Measurements from ENCODE around the gene OR2D3. TPM values are rescaled to one million over a fixed set of nuclear protein-coding genes. Genes with fewer than 3 reads are reported as not detected.
"Not testable (repeated sequence)": the region's sequence is repeated elsewhere in the genome, so short reads cannot be mapped to it uniquely, and the experiment has no call there.

Gene OR2D3
- total RNA-seq, result not detected

DNA sequence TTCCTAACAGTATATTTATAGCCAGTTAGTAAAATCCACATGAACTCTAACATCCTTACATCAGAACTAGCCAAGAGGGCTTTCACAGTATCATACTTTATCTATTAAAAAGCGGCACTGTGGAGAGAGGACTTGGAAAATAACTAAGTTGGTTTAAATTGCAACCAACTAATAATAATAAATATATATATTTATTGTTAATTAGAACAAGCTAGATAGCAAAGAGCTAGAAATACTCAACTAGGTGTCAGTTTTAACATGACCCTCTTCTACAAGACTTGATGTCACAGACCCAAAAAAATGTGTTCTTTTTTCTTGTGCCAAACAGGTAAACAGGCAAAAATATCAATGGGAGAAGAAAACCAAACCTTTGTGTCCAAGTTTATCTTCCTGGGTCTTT, at the start of gene OR2D3:
Gene OR2D3 (plus strand): TSS at position 301 of the 400 bp plus-strand sequence. CDS start 0 bp downstream, at position 301.
- H3K4me3 ChIP-seq (ENCODE audit: low read length), result no peak within 1 kb of the TSS
- no peaks in the 10 kb centered on the region for H3K4me1 ChIP-seq (ENCODE audit: insufficient read depth, low read length)
- peaks cover 6% of the 10 kb centered on the region for H3K27me3 ChIP-seq (ENCODE audit: insufficient read depth, low read length)
- no peaks in the 10 kb centered on the region for H3K9me3 ChIP-seq (ENCODE audit: low read depth, low read length)

DNA sequence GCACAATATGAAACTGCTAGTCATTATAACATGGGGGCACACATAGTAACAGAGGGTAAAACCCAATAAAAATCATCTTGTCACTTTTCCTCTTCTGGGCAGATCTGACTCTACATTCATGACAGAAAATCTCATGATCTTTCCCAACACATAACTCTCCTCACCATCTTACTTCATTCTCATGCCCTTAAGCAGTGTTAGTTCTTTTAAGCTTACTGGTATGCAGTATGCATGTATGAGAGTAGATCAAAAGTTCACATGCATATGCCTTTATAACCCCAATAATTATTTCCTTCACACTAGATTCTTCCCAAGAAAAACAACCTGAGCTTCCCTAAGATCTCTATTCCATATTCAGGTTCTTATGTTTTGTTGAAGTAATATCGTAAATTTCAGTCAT, 49.5 kb upstream of the OR2D3 start:
- Histone ChIP-seq H3K4me3 (ENCODE audit: low read length) (no peak overlapping the region), H3K27me3 (ENCODE audit: insufficient read depth, low read length) (no peaks in the 10 kb centered on the region), H3K9me3 (ENCODE audit: low read depth, low read length) (no peaks in the 10 kb centered on the region), H3K4me1 (ENCODE audit: insufficient read depth, low read length) (no peaks in the 10 kb centered on the region)

- Histone ChIP-seq H3K4me3 (ENCODE audit: low read length) (no peak overlapping the region), H3K9me3 (ENCODE audit: low read depth, low read length) (no peaks in the 10 kb centered on the region), H3K4me1 (ENCODE audit: insufficient read depth, low read length) (no peaks in the 10 kb centered on the region), H3K27me3 (ENCODE audit: insufficient read depth, low read length) (no peaks in the 10 kb centered on the region)
These were observed 45.0 kb upstream of the OR2D3 start for GRCh38 chr11:6875761-6876160.

- Histone ChIP-seq H3K4me1 (ENCODE audit: insufficient read depth, low read length) (no peaks in the 10 kb centered on the region), H3K27me3 (ENCODE audit: insufficient read depth, low read length) (no peaks in the 10 kb centered on the region), H3K4me3 (ENCODE audit: low read length) (no peak within 1 kb of the TSS), H3K9me3 (ENCODE audit: low read depth, low read length) (no peaks in the 10 kb centered on the region)
These were observed 44.5 kb upstream of the OR2D3 start, which contains the start of gene OR10A4 for GRCh38 chr11:6876325-6876724. TSS of gene OR10A4 (plus strand) at chr11:6876625. CDS start at chr11:6876648, 23 bp downstream.

GRCh38 chr11:6876914-6877313, 43.9 kb upstream of the OR2D3 start:
- Histone ChIP-seq H3K27me3 (ENCODE audit: insufficient read depth, low read length) (no peaks in the 10 kb centered on the region), H3K4me3 (ENCODE audit: low read length) (no peak overlapping the region), H3K9me3 (ENCODE audit: low read depth, low read length) (no peaks in the 10 kb centered on the region), H3K4me1 (ENCODE audit: insufficient read depth, low read length) (no peaks in the 10 kb centered on the region)

DNA sequence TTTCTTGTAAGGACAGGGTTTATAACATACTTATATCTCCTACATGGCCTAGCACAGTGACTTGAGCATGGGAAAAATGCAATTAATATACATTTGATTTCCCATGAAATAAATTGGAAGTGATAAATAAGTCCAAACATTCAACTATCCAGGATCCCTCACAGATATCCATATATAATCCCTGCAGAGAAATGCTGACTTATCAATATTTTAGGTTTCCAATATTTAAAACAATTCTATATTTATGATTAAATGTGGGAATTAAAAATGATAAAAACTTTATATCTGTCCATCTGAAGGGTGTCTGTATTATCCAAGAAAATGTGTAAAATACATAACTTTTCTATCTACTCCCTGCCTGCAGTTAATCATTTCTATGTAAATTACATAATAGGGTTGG, 38.1 kb upstream of the OR2D3 start:
- Histone ChIP-seq H3K9me3 (ENCODE audit: low read depth, low read length) (no peaks in the 10 kb centered on the region), H3K27me3 (ENCODE audit: insufficient read depth, low read length) (no peaks in the 10 kb centered on the region), H3K4me1 (ENCODE audit: insufficient read depth, low read length) (no peaks in the 10 kb centered on the region), H3K4me3 (ENCODE audit: low read length) (no peak overlapping the region)

DNA sequence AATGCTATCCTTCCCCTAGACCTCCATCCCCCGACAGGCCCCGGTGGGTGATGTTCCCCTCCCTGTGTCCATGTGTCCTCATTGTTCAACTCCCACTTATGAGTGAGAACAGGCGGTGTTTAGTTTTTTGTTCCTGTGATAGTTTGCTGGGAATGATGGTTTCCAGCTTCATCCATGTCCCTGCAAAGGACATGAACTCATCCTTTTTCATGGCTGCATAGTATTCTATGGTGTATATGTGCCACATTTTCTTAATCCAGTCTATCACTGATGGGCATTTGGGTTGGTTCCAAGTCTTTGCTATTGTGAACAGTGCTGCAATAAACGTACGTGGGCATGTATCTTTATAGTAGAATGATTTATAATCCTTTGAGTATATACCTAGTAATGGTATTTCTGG, 33.1 kb upstream of the OR2D3 start:
- H3K4me3 ChIP-seq (ENCODE audit: low read length); H3K4me1 ChIP-seq (ENCODE audit: insufficient read depth, low read length); H3K27me3 ChIP-seq (ENCODE audit: insufficient read depth, low read length); H3K9me3 ChIP-seq (ENCODE audit: low read depth, low read length): not testable (repeated sequence)

DNA sequence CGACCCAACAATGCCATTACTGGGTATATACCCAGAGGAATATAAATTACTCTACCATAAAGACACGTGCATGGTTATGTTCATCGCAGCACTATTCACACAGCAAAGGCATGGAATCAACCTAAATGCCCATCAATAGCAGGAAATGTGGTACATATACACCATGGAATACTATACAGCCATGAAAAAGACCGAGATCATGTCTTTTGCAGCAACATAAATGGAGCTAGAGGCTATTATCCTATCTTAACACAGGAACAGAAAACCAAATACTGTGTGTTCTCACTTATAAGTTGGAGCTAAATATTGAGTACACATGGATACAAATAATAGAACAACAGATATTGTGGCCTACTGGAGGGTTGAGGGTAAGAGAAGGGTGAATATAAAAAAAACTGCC, 32.0 kb upstream of the OR2D3 start:
- Histone ChIP-seq H3K9me3 (ENCODE audit: low read depth, low read length) (no peaks in the 10 kb centered on the region), H3K4me3 (ENCODE audit: low read length) (no peak overlapping the region), H3K4me1 (ENCODE audit: insufficient read depth, low read length) (no peaks in the 10 kb centered on the region), H3K27me3 (ENCODE audit: insufficient read depth, low read length) (no peaks in the 10 kb centered on the region)

DNA sequence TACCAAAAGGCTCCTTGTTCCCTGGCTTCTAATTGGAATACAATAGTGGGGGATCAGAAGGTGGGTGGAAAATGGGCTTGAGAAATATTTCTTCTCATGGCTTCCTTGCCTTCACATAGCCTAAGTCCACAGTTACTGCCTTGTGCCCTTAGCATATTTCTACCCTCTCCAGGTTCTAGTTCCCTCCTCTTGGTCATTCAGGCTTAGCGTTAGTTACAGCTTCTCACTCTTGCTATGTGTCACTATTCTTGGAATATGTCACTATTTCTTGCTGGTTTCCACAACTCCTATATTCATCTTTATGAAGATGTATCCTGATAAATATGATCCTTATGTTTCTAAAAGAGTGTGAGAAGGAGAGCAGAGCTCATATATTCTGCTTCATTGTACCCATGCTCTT, 31.0 kb upstream of the OR2D3 start:
- Histone ChIP-seq H3K4me1 (ENCODE audit: insufficient read depth, low read length) (no peaks in the 10 kb centered on the region), H3K27me3 (ENCODE audit: insufficient read depth, low read length) (no peaks in the 10 kb centered on the region), H3K9me3 (ENCODE audit: low read depth, low read length) (no peaks in the 10 kb centered on the region), H3K4me3 (ENCODE audit: low read length) (no peak overlapping the region)

GRCh38 chr11:6892400-6892799, 28.4 kb upstream of the OR2D3 start, which contains the start of gene OR2D2:
TSS of gene OR2D2 (minus strand) at chr11:6892500. CDS start at chr11:6892500, 0 bp downstream.
- Histone ChIP-seq H3K4me3 (ENCODE audit: low read length) (no peak within 1 kb of the TSS), H3K27me3 (ENCODE audit: insufficient read depth, low read length) (no peaks in the 10 kb centered on the region), H3K9me3 (ENCODE audit: low read depth, low read length) (no peaks in the 10 kb centered on the region), H3K4me1 (ENCODE audit: insufficient read depth, low read length) (no peaks in the 10 kb centered on the region)

GRCh38 chr11:6894097-6894496, 26.7 kb upstream of the OR2D3 start:
- no peak overlapping the region for H3K4me3 ChIP-seq (ENCODE audit: low read length)
- H3K9me3 ChIP-seq (ENCODE audit: low read depth, low read length), result no peaks in the 10 kb centered on the region
- H3K4me1 ChIP-seq (ENCODE audit: insufficient read depth, low read length), result no peaks in the 10 kb centered on the region
- no peaks in the 10 kb centered on the region for H3K27me3 ChIP-seq (ENCODE audit: insufficient read depth, low read length)

DNA sequence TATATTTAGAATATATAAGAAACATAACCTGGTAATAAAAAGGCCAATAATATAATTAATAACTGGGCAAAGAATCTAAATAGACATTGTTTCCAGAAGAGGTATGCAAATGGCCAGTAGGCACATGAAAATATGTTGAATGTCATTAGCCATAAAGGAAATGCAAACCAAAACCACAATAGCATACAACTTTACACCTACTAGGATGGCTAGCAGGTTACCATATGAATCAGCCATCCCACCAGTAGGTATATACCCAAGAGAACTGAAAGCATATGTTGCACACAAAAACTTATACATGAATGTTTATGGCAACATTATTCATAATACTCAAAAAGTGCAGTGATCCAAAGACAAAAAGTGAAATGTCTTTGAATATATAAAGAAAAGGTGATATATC, 25.8 kb upstream of the OR2D3 start:
- Histone ChIP-seq H3K27me3 (ENCODE audit: insufficient read depth, low read length) (no peaks in the 10 kb centered on the region), H3K9me3 (ENCODE audit: low read depth, low read length) (no peaks in the 10 kb centered on the region), H3K4me3 (ENCODE audit: low read length) (no peak overlapping the region)

DNA sequence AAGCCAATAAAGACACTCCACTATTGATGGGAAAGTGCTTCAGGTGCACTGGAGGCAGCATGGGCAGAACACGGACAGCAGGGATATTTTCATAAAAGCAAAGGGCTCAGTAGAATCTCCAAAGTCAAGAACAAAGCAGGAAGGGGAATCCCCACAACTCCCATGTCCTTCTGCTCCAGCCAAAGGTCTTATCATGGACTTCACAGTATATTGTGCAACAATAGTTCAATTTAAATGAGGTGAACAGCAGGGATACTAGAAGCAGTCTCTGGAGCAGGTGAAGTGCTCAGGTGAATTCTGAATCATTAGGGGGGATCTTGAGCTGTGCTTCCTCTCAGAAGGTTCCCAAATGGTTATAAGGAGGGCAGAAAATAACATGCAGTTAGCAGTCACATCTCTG, 21.9 kb upstream of the OR2D3 start:
- Histone ChIP-seq H3K4me1 (ENCODE audit: insufficient read depth, low read length) (no peaks in the 10 kb centered on the region), H3K27me3 (ENCODE audit: insufficient read depth, low read length) (no peaks in the 10 kb centered on the region), H3K4me3 (ENCODE audit: low read length) (no peak overlapping the region), H3K9me3 (ENCODE audit: low read depth, low read length) (no peaks in the 10 kb centered on the region)

More for the DNA sequence above, 25.8 kb upstream of the OR2D3 start:
- no peaks in the 10 kb centered on the region for H3K4me1 ChIP-seq (ENCODE audit: insufficient read depth, low read length)

GRCh38 chr11:6900327-6900999, 20.3 kb upstream of the OR2D3 start:
- H3K9me3 ChIP-seq (ENCODE audit: low read depth, low read length), result no peaks in the 10 kb centered on the region
- H3K27me3 ChIP-seq (ENCODE audit: insufficient read depth, low read length), result no peaks in the 10 kb centered on the region
- no peaks in the 10 kb centered on the region for H3K4me1 ChIP-seq (ENCODE audit: insufficient read depth, low read length)

GRCh38 chr11:6904804-6905203, 16.0 kb upstream of the OR2D3 start:
- not testable (repeated sequence) for H3K4me3 ChIP-seq (ENCODE audit: low read length)

More at GRCh38 chr11:6900327-6900999, 20.3 kb upstream of the OR2D3 start:
- H3K4me3 ChIP-seq (ENCODE audit: low read length), result no peak overlapping the region

GRCh38 chr11:6911378-6911777, 9.4 kb upstream of the OR2D3 start:
- no peaks in the 10 kb centered on the region for H3K27me3 ChIP-seq (ENCODE audit: insufficient read depth, low read length)
- H3K4me1 ChIP-seq (ENCODE audit: insufficient read depth, low read length), result no peaks in the 10 kb centered on the region
- no peaks in the 10 kb centered on the region for H3K9me3 ChIP-seq (ENCODE audit: low read depth, low read length)
- no peak overlapping the region for H3K4me3 ChIP-seq (ENCODE audit: low read length)

More at GRCh38 chr11:6904804-6905203, 16.0 kb upstream of the OR2D3 start:
- not testable (repeated sequence) for H3K4me1 ChIP-seq (ENCODE audit: insufficient read depth, low read length); H3K9me3 ChIP-seq (ENCODE audit: low read depth, low read length); H3K27me3 ChIP-seq (ENCODE audit: insufficient read depth, low read length)
